HG02642 (cell line): ENCODE measurements around the gene KANSL1.

ENCODE experiments used
- ATAC-seq: cut with Tn5 transposase; IDR thresholded peaks from one replicate; pipeline ENCODE4 v1.9.1; 2021; ENCODE audit warnings: mild to moderate bottlenecking; ENCODE audit not compliant: unreplicated experiment, poor library complexity

Gene KANSL1

DNA sequence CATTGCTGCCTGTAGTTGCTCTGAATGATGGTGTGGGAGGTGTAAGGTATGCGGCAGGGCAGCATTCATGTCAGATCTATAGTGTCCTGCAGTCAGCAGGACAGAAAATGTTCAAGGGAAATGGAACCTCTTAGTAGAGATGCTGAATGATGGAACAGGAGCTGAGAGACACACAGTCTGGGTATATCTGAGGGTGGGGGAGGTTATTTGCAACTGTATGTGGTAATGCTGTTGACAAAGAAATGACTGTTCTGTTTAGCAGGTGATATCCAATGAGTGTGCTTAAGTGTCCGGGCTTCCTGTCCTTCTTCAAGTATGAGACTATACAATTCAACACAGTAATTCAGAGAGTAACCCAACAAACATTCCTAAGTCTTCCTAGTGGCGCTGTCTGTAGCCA lies 147.6 kb downstream of the KANSL1 start:
- no peak for ATAC-seq

DNA sequence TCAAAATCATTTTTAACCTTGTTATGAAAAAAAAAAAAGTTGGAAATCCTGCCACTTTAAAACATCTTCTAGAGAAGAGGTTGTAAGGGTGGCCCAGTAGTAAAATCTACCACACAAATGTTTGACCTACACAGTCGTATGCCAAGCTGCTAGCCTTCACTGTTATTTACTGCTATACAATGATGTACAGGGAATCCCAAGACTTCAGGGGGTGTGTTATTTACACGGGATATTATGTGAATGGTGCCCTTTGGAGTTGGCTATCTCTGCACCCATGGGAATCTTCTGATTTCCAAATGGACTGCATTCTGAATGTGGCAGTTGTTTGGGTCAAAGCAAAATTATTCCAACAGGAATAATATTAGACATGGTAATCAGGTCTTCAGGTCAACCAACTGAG lies 148.2 kb downstream of the KANSL1 start:
- no peak for ATAC-seq

DNA sequence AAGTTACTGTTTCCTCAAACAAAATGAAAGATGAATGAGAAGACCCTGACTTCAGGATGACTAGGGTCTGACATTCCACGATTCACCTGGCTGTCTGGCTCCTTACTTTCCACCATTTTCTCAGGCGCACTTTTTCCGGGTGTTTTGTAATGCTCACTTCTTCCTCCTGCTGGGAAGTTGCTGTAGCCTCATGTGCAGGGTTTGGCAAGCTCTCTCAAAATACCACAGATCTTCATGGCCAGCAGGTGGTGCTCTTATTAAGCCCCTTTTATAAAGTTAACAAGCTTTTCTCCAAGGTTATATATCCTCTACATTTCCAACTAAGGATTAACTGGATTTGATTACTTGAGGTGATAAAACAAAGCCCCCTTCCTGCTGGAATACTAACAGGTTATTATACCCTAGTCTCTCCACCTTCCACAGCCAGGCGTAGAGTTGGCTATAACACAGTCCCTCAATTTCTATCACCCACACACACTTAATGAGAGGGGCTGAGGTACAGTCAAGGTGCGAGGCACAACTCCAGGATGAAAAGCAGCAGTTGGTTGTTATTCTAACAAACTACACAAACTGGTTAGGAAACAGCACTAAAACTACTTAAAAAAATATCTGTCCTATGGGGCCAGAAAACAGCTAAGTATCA lies 148.8 kb downstream of the KANSL1 start:
- no peak for ATAC-seq

DNA sequence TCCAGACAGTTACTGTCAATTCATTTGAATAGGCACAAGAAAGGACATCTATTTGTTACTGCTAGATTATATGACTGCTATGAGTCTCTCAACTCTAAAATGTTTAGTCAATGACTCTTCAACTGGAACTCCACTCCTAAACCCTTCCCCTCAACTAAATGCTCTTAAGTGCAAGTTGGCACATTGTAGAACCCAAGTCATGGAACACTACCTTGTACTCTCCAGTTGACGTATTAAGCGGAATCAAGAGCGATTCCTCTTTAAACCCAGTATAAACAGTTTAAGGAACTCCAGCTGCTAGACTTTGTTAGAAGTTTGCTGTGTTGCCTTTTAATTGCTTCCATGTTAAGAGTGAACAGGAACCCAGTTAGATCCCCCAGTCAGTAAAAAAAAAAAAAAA lies 149.6 kb downstream of the KANSL1 start:
- no peak for ATAC-seq

DNA sequence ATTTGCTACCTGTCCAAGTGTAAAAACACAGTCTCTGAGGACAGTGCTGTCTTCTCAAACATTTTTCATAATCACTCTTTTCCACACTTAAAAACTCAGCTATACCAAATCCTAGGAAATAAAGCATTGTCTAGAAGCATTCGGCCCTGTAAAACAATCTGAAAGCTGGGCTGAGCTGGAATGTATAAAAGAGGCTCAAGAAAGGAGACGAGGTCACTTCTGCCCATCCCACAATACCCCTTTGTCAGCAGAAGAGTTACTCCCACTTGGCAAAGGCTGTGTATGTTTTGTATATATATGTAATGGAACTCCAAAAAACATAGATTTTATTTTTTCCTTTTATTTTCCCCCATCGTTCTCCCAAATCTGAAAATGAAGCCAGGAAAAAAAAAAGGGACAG lies 150.3 kb downstream of the KANSL1 start:
- ATAC-seq = no peak

DNA sequence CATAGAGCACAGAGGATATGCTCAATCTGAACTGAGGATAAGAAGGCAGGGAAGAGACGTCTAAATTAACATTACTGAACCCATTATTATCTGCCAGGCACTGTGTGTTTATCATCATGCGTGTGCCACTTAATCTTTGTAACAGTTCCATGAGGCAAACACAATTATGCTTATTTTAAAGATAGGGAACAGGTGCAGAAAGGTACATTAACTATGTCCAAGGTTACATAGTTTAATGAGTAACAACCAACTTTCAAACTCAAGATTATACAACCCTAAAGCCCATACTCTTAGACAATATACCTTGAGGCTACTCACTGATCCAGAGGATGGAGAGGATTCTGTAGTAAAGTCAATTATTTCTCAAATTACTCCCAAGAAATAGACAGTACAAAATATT lies 151.0 kb downstream of the KANSL1 start:
- ATAC-seq = no peak

DNA sequence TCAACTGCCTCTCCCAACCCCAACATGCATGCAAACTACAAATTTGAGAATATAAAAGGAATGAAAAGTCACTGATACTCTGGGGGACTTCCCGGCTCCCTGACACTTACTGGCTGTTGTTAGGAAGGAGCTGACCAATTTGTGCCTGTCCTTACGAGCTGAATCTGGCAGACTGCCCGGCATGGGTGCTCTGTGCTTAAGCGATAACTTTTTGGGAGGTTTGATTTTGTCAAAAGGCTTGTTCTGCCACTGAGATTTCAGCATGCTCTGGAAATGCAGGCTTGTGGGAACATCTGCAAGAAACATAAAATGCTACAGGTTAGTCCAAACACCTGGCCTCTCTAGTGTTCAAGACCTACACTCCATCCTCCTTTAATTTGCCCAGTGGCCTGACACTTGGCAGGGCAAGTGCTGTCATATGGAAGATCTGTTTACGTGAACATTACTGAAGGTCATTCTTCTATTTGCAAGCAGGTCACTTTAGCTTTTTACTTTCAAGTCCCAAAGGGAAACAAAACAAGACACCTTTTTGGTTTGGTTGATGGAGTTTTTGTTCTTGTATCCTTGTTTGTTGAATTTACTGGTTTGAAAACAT lies 153.5 kb downstream of the KANSL1 start:
- ATAC-seq = no peak

DNA sequence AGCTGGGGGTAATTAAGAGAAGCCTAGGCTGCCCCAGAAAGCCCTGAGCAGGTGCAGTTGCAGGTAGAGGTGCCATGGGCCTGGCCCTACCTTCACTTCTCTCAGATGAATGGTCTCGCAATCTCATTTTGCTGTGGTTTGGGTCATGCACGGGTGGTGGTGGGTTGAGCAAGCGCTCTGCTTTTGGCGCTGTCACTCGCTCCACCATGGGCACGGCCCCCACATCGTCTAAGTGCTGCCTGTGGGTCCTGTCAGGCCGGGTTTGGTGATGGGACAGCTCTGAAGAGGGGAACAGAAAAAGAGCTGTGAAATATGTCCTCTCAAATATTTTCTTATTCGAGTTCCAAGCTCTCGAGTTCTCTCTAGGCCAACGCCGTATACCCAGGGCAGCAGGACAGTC lies 154.3 kb downstream of the KANSL1 start:
- ATAC-seq = no peak

DNA sequence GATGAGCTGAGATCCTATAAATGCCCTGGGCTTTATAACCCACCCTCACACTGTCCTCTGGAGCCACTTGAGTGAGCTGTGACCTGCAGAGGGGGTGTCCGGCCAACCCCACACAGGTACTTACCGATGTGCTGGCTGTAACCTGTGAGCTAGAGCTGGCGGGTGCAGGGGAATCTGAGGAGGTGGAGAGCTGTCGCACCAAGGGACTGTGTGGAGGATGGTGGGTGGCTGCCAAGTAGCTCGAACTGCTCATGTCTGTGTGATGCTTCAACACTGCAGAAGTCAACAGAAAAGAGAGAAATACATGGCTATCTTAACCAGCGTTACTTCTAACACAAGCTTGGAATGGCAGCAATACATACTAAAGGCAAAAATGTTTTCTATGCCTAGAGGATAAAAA lies 154.8 kb downstream of the KANSL1 start:
- no peak for ATAC-seq

DNA sequence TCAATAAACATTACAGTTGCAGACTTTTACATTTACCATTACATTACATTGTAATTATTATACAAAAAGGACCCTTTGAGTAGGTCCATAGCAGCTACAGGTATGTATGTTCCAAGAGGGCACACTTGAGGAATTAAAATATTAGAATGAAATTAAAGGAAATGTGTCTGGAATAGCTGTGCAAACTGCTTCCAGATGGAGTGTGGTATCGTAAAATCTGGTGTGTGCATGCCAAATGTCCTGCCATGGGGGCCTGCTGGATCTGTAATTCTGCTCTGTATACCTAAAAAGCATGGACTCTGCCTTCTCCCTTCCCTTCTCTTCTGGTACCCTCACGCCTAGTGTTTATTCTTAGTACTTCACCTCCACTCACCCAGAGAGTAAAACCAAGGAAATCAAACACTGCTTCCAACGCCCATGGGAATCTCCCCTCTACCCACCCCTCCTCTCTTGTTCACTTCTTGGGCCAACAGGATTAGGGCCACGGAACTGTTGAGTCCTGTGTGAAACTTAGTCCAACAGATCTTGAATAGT lies 155.4 kb downstream of the KANSL1 start:
- no peak for ATAC-seq

DNA sequence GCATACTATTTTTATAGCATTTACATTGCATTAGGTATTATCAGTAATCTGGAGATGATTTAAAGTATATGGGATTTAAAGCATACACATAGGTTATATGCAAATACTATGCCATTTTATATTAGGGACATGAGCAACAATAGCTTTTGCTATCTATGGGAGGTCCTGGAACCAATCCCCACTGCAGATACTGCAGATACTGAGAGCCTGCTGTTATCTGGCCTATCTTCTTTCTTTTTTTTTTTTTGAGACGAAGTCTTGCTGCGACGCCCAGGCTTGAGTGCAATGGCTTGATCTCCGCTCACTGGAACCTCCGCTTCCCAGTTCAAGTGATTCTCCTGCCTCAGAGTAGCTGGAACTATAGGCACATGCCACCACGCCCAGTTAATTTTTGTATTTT lies 156.7 kb downstream of the KANSL1 start:
- no peak for ATAC-seq

DNA sequence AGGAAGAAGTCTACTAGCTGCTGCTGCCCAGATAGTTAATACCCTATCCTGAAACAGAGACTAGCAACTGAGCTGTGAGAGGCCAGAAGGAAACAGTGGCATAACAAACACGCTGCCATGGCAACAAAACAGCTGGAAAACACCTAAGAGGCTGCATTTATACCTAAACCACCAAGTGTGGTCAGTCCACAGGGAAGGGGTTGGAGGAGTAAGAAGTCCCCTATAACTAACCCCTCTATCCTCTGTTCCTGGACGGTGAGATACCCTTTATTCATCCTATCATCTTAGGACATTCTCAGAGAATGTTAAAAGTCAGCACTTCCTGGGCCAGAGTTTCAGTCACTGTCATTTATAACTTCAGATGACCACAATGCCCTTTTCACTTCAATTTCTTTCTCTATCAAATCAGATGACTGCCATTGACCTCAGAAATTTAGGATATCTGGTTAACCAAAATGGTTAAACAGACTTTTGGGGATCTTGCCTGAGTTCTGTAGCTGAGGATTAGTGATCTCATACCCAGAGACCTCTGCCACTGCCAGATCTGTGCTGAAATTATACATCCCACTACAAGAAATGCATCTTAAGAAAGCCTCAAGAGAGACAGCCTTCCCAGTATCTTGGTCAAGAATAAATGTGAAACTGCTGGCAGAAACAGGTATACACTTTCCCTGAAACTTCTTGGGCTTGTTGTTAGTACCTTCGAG lies 158.0 kb downstream of the KANSL1 start:
- no peak for ATAC-seq

DNA sequence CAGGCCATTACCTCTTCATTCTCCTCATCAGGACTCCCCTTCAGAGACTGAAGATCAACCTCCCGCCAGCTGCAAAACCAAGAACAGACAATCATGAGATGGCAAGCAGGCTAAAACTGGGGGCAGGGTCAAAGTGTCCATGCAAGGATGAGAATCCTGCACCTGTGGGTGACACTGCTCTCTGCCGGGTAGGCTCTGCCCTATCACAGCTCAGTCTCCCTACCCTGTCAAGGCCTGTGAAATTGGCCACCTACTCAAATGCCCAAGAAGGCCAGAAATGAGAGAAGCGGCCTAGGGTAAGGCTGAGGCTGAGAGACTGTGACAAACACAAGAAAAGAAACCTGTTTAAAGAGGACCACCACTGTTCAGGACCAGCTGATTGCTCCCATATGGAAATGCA lies 159.8 kb downstream of the KANSL1 start:
- no peak for ATAC-seq

DNA sequence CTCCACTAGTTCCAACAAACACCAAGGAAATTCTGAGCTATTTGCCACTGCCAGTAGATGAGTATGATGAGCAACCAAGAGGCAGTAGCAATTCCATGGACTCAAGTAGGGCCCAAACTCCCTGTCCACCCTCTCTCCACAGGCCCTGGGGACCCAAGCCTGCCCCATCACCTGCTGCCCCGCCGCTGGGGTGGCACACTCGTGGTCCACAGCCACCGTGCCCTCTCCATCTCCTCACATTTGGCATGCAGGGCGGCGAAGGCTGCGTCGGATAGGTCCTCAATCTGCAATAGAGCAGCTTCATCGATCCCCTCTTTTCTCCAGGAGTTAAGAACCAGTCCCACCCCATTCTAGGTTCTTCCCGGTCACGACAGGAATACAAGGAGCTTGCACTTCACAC lies 160.3 kb downstream of the KANSL1 start:
- no peak for ATAC-seq

DNA sequence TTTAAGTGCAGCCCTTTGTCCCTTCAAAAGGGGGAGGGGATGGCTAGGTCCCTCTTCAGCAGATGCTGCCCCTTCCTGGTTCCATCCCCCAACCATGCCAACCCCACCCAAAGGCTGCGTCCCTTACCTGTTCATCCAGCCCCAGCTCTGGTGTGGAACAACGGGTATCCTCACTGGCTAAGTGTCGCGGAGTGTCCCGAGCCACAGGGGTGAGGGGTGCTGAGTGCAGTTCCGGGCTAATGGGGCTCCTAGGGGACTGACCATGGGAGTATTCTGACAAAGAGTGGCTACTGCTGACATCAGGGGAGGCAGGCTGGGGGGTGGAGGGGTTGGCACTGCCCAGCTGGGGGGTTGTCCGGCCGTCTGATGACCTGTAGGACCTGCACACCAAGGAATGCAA lies 161.3 kb downstream of the KANSL1 start:
- ATAC-seq = no peak

DNA sequence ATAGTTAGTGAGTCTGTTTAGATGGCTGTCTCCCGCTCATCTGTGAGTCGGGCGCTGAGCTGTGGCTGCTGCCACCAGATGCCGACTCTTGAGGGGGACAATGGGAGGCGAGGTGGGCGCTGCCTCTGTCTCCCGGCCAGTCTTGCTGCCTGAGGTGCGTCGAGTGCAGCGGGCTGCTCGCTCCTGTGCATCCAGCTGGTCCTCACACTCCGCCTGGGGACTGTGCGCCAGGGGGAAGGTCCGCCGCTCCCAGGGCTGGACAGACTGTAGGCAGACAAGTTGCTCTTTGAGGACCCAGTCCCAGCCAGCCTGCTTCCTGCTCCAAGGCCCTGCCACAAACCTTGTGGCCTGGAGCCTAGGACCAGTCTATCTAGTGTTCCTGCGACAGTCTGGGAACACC lies 161.8 kb downstream of the KANSL1 start:
- ATAC-seq = no peak

DNA sequence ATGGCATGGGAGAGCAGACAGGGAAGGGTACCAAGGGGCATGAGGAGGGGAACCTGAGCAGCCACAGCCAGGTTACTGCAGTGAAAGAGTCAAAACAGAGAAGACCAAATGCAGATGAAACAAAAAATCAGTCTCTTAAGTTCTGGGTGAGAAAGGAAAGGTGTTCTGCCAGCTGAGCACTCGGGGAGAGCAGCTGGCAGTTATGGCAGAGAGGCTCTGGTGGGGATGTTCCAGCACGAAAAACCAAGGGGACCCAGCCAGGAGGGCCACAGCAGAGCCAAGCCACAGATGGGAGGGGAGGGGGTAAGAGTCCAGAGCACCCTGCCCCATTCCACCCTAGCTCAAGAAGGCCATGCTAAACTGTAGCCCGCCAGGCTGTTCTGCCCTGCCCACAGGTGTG lies 162.5 kb downstream of the KANSL1 start:
- ATAC-seq = no peak

DNA sequence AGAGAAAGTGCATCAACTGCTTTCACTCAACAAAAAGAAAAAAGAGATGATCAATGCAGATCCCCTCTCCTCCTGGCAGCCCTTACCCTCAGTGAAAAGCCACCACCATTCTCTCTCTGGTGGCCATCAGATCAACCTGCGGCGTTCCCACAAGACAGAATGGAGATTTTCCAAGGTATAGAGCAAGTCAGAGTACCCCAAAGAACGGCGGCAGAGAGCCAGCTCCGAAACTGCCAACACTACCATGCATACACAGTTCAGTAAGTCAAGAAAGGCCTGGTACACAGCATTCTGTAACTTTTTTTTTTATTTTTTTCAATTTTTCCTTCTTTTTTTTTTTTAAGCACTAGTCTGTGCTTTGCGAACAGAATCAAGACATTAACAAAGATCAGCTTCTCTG lies 163.6 kb downstream of the KANSL1 start:
- ATAC-seq = no peak

DNA sequence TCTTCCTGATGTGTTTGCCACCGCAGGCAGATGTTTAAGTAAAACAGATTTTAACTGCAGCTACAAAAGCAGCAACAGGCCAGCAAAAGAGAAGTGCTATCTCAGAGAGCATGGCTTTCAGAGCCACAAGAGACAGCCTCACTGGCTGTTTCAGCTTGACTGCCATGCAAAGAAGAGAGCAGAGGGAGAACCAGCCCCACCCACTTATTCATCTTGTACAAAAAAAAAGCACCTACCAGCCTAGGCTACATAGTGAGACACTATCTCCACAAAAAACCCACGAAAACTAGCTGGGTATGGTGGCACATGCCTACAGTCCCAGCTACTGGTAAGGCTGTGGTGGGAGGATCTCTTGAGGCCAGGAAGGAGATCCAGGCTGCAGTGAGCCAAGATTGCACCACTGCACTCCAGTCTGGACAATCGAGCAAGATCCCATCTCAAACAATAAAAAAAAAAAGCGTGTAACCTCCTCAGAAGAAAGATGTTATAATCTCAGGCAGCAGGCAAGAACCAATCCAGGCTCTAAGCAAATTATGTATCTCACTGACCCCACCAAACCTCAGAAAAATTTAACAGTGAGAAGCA lies 164.2 kb downstream of the KANSL1 start:
- ATAC-seq = no peak

DNA sequence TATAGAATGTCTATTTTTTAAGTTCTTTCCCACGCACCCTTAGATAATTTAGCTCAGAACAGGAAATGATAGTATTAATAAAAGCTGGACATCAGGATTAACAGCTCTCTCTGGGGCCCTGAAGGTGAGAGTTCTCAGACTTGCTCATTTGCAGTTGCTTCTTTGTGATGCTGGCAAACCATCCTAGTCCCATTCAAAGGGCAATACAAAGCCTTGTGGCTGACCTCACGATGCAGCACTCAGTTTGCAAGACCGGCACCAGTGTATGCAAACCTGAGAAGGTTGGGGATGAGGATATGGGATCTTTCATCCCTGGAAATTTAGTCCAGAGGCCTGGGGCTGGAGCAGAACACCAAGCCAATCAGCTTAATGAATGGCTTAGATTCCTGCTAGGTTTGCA lies 164.9 kb downstream of the KANSL1 start:
- ATAC-seq = no peak

DNA sequence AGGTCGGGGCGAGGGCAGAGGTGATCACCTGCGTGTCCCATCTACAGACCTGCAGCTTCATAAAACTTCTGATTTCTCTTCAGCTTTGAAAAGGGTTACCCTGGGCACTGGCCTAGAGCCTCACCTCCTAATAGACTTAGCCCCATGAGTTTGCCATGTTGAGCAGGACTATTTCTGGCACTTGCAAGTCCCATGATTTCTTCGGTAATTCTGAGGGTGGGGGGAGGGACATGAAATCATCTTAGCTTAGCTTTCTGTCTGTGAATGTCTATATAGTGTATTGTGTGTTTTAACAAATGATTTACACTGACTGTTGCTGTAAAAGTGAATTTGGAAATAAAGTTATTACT lies 165.3 kb downstream of the KANSL1 start:
- no peak for ATAC-seq
